Stomach (tissue), 9 donors: ENCODE measurements around the gene LY6G5C. TPM values are rescaled to one million over a fixed set of nuclear protein-coding genes. Genes with fewer than 3 reads are reported as not detected.

Experiments used
- DNase-seq, 2 donors: peaks; one replicate each; pipeline versions ENCODE4 v3.0.0 to v3.0.0-alpha.2; 2013 to 2019
- H3K27ac ChIP-seq, 5 donors: fragments of 200-600 bp in 4 of 5; sonication (generic) in 4 of 5; one replicate each; pipeline ENCODE4 v1.5.1; 2013 to 2019; ENCODE audit warnings: mild to moderate bottlenecking in 1 of 5, moderate library complexity in 1 of 5
- H3K27me3 ChIP-seq, 3 donors: fragments of 200-600 bp; sonication (generic); one replicate each; pipeline ENCODE4 v1.5.1; 2017 to 2019; ENCODE audit warnings: mixed run types in 1 of 3
- H3K36me3 ChIP-seq, 4 donors: fragments of 200-600 bp; sonication (generic); 1 replicate in 3 of 4; 2 replicates in 1 of 4; pipeline ENCODE4 v1.5.1; 2016 to 2019
- H3K4me1 ChIP-seq, 4 donors: fragments of 200-600 bp; sonication (generic); one replicate each; pipeline ENCODE4 v1.5.1; 2016 to 2019
- H3K4me3 ChIP-seq, 4 donors: fragments of 200-600 bp; sonication (generic) in 3 of 4; one replicate each; pipeline ENCODE4 v1.5.1; 2016 to 2019; ENCODE audit warnings: mild to moderate bottlenecking in 1 of 4
- H3K9me3 ChIP-seq, 4 donors: fragments of 200-600 bp; sonication (generic); one replicate each; pipeline ENCODE4 v1.5.1; 2016 to 2019
- CTCF ChIP-seq, 7 experiments: fragments of 450-650 bp in 4 of 7; fragments of 200-600 bp in 3 of 7; sonication (generic) in 3 of 7; IDR thresholded peaks; one replicate each; pipeline ENCODE4 v1.5.1; 2016 to 2019; ENCODE audit warnings: antibody characterized with exemption in 7 of 7, control low read depth in 2 of 7, mild to moderate bottlenecking in 1 of 7
- EP300 ChIP-seq: sonication (generic); formaldehyde crosslinking; IDR thresholded peaks from one replicate; pipeline ENCODE4 v1.6.1; 2017; ENCODE audit warnings: antibody characterized with exemption
- POLR2A ChIP-seq, 4 donors: fragments of 450-650 bp; IDR thresholded peaks; one replicate each; pipeline ENCODE4 v1.6.1; 2016; ENCODE audit warnings: antibody characterized with exemption in 4 of 4, control low read depth in 2 of 4, mild to moderate bottlenecking in 1 of 4, moderate library complexity in 1 of 4
- POLR2AphosphoS5 ChIP-seq, 3 donors: sonication (generic); formaldehyde crosslinking; IDR thresholded peaks; one replicate each; pipeline ENCODE4 v1.6.1; 2016; ENCODE audit warnings: antibody characterized with exemption in 3 of 3
- WGBS, 5 donors: extraction: QIAGEN DNeasy Blood & Tissue Kit in 3 of 5; methylation state at CpG; one replicate each; pipeline versions ENCODE4 v1.1.5 to v1.1.7; 2013 to 2018; 5-methylcytosine and 5-hydroxymethylcytosine counted together
- intact Hi-C: fragments of 100-400 bp; cut with DNase I; formaldehyde crosslinking; loops from one replicate; pipeline ENCODE4 v1.15.1; 2023; ENCODE audit warnings: low total_unique reads
- polyA plus RNA-seq, 3 donors: library from polyadenylated mRNA; stranded (reverse); fragments of 200-250 nt; gene quantifications; one replicate each; pipeline ENCODE4 v1.2.3, GENCODE V29; 2013
- total RNA-seq, 5 donors: library from RNA; depleted of rRNA; stranded (reverse); fragments of >200 nt; gene quantifications; one replicate each; pipeline versions ENCODE4 v1.1.0 to v1.2.3, GENCODE V29; 2014 to 2016
- donor health status: healthy with polysubstance abuse.
- donor health status: Bipolar disorder and iron deficiency.
- donor health status: healthy.

The LY6G5C gene
- total and polyA plus RNA-seq, 8 donors, result 1.8 to 4.9 (median 2.7) TPM; not detected in 5

GRCh38 chr6:31707701-31708100 lies 26.8 kb upstream of the LY6G5C start:
- no peak overlapping the region for H3K4me3 ChIP-seq
- H3K4me1 ChIP-seq, result peaks cover 0 to 18% (median 6%) of the 10 kb centered on the region in 4 donors
- no peak for TF ChIP-seq EP300
- no peak for TF ChIP-seq POLR2A (IDR thresholded peaks at IDR 0.05)
- no peak for TF ChIP-seq POLR2AphosphoS5 (IDR thresholded peaks at IDR 0.05)
- no peak for TF ChIP-seq CTCF (IDR thresholded peaks at IDR 0.05)
- H3K27me3 ChIP-seq, result peaks cover 0 to 4% (median 0%) of the 10 kb centered on the region in 3 donors
- no peak overlapping the region for H3K27ac ChIP-seq
- 81 to 95% (median 88%) methylated on average over 9 to 10 of the region's 10 CpGs for WGBS, 5 donors
- no peak for DNase-seq
- no peaks in the 10 kb centered on the region for H3K36me3 ChIP-seq
- intact Hi-C loops, result no loop called here
- H3K9me3 ChIP-seq, result no peaks in the 10 kb centered on the region

GRCh38 chr6:31706599-31706998 lies 25.7 kb upstream of the LY6G5C start, which contains the start of gene LY6G6F:
Gene LY6G6F, plus strand, starts transcription at chr6:31706866. Its CDS starts 41 bp downstream, at chr6:31706907.
- WGBS, 5 donors, result 44 to 65% (median 53%) methylated on average over 3 of the region's 3 CpGs
- peaks cover 0 to 4% (median 0%) of the 10 kb centered on the region in 3 donors for H3K27me3 ChIP-seq
- intact Hi-C loops, result no loop called here
- no peak within 1 kb of the TSS for H3K27ac ChIP-seq
- peaks cover 8 to 25% (median 13%) of the 10 kb centered on the region in 4 donors for H3K4me1 ChIP-seq
- TF ChIP-seq EP300, result no peak
- TF ChIP-seq CTCF (IDR thresholded peaks at IDR 0.05), result no peak
- TF ChIP-seq POLR2A (IDR thresholded peaks at IDR 0.05), result no peak
- TF ChIP-seq POLR2AphosphoS5 (IDR thresholded peaks at IDR 0.05), result no peak
- H3K4me3 ChIP-seq, result no peak within 1 kb of the TSS
- DNase-seq, result no peak
- no peaks in the 10 kb centered on the region for H3K9me3 ChIP-seq
- H3K36me3 ChIP-seq, result no peaks in the 10 kb centered on the region

GRCh38 chr6:31705931-31706330 lies 25.1 kb upstream of the LY6G5C start:
- WGBS, 5 donors, result 88 to 94% (median 92%) methylated on average over 5 to 6 of the region's 6 CpGs
- Histone ChIP-seq H3K27ac (no peak overlapping the region), H3K4me3 (no peak overlapping the region), H3K36me3 (peaks cover 0 to 2% (median under 1%) of the 10 kb centered on the region in 4 donors), H3K4me1 (peaks cover 11 to 27% (median 20%) of the 10 kb centered on the region in 4 donors), H3K9me3 (no peaks in the 10 kb centered on the region), H3K27me3 (peaks cover 0 to 4% (median 0%) of the 10 kb centered on the region in 3 donors)
- DNase-seq, result no peak
- TF ChIP-seq CTCF (IDR thresholded peaks at IDR 0.05) (no peak), EP300 (no peak), POLR2AphosphoS5 (IDR thresholded peaks at IDR 0.05) (no peak)
- intact Hi-C loops, result no loop called here

- peak; percentile 99 to 100 for DNase-seq
- intact Hi-C loops, result no loop called here
- 0 to 1% (median 1%) methylated on average over 41 to 54 of the region's 54 CpGs for WGBS, 5 donors
- Histone ChIP-seq H3K36me3 (peaks cover 5 to 30% (median 27%) of the 10 kb centered on the region in 4 donors), H3K9me3 (no peaks in the 10 kb centered on the region), H3K4me3 (peak within 1 kb of the TSS; percentile 63 to 83 (median 70)), H3K4me1 (peaks cover 11 to 44% (median 26%) of the 10 kb centered on the region in 4 donors), H3K27me3 (no peaks in the 10 kb centered on the region), H3K27ac (peak within 1 kb of the TSS; percentile 94 to 99 (median 97))
- peak; percentile 96 to 98 (median 98) for TF ChIP-seq POLR2AphosphoS5 (IDR thresholded peaks at IDR 0.05)
- TF ChIP-seq CTCF (IDR thresholded peaks at IDR 0.05), result peak in 2 of 7 experiments; percentile 11 to 24
- TF ChIP-seq EP300, result no peak
- TF ChIP-seq POLR2A (IDR thresholded peaks at IDR 0.05), result peak in 2 of 4 donors; percentile 92 to 94
Observed at GRCh38 chr6:31702819-31703716, 22.2 kb upstream of the LY6G5C start, which contains the start of gene ABHD16A. Gene ABHD16A, minus strand, starts transcription at chr6:31703324. Its CDS starts 43 bp downstream, at chr6:31703281.
